Keratinocyte (primary cell): ENCODE data around the gene ENTR1.

Source experiments
- EZH2 ChIP-seq: IDR thresholded peaks from one replicate; pipeline ENCODE4 v1.6.1; 2012; ENCODE audit warnings: inconsistent platforms, mild to moderate bottlenecking, low read length, moderate library complexity
- TF ChIP-seq, protein P1 (sequence below), 3 experiments: IDR thresholded peaks in 1 of 3; conservative IDR thresholded peaks in 1 of 3; optimal IDR thresholded peaks in 1 of 3; 2 replicates in 2 of 3; 3 replicates in 1 of 3; pipeline versions ENCODE3 to v1.5.1; 2011; ENCODE audit warnings: low read length in 3 of 3, mild to moderate bottlenecking in 3 of 3, moderate library complexity in 2 of 3, control low read depth in 1 of 3, inconsistent platforms in 1 of 3; ENCODE audit not compliant: insufficient read depth in 2 of 3; ENCODE audit errors: extremely low read depth in 1 of 3

DNA sequence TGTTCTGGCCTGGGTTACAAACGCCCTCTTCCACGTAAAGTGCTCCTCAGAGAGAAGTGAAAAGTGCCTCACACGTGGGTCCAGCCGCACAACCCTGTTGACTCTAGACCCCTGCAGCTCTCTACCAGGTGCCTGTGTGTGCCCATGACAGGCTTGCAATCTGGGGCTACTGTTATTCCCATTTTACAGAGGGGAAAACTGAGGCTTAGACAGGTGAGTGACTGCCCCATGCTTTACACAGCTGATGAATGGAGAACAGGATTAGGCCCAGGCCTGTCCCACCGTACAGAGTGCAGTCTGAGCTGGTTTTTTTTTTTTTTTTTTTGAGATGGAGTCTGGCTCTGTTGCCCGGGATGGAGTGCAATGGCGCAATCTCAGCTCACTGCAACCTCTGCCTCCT, 35.4 kb upstream of the ENTR1 start:
- TF ChIP-seq, protein P1, sequence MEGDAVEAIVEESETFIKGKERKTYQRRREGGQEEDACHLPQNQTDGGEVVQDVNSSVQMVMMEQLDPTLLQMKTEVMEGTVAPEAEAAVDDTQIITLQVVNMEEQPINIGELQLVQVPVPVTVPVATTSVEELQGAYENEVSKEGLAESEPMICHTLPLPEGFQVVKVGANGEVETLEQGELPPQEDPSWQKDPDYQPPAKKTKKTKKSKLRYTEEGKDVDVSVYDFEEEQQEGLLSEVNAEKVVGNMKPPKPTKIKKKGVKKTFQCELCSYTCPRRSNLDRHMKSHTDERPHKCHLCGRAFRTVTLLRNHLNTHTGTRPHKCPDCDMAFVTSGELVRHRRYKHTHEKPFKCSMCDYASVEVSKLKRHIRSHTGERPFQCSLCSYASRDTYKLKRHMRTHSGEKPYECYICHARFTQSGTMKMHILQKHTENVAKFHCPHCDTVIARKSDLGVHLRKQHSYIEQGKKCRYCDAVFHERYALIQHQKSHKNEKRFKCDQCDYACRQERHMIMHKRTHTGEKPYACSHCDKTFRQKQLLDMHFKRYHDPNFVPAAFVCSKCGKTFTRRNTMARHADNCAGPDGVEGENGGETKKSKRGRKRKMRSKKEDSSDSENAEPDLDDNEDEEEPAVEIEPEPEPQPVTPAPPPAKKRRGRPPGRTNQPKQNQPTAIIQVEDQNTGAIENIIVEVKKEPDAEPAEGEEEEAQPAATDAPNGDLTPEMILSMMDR (optimal IDR thresholded peaks at IDR 0.05 in 1 of 3, IDR thresholded peaks at IDR 0.05 in 1 of 3, conservative IDR thresholded peaks at IDR 0.05 in 1 of 3; ENCODE audit: extremely low read depth in 1 of 3, insufficient read depth in 2 of 3, low read length in 3 of 3) = no peak
- no peak for TF ChIP-seq EZH2
